DND-41 (cell line): ENCODE results near the gene LAMA2.

ENCODE experiments used
- CTCF ChIP-seq: IDR thresholded peaks from 2 replicates; pipeline ENCODE4 v1.5.1; 2012; ENCODE audit warnings: borderline replicate concordance, low read length, moderate library complexity, mild to moderate bottlenecking; ENCODE audit not compliant: poor library complexity, severe bottlenecking; ENCODE audit errors: extremely low read depth
- EZH2 ChIP-seq: IDR thresholded peaks from 3 replicates; pipeline ENCODE4 v1.6.1; 2012; ENCODE audit warnings: borderline replicate concordance, low read depth, mild to moderate bottlenecking, moderate library complexity, low read length, inconsistent platforms; ENCODE audit not compliant: severe bottlenecking

- TF ChIP-seq CTCF = no peak
- TF ChIP-seq EZH2 = no peak
Measured at GRCh38 chr6:129212081-129212480, 329.1 kb downstream of the LAMA2 start.
